Skeletal muscle cell (primary cell): ENCODE data around the gene ZDHHC5.
A peak's percentile ranks its signal among the peaks of the same experiment; 100 is the strongest.
"Not testable (repeated sequence)": the region's sequence is repeated elsewhere in the genome, so short reads cannot be mapped to it uniquely, and the experiment has no call there.

ENCODE experiments used
- DNase-seq: peaks from one replicate; pipeline ENCODE4 v3.0.0-alpha.2; 2010; ENCODE audit warnings: low read depth
- H3K4me3 ChIP-seq: 2 replicates; pipeline ENCODE4 v1.5.1; 2011; ENCODE audit warnings: low read depth, mild to moderate bottlenecking, control low read depth, low read length, moderate library complexity

ZDHHC5 gene

DNA sequence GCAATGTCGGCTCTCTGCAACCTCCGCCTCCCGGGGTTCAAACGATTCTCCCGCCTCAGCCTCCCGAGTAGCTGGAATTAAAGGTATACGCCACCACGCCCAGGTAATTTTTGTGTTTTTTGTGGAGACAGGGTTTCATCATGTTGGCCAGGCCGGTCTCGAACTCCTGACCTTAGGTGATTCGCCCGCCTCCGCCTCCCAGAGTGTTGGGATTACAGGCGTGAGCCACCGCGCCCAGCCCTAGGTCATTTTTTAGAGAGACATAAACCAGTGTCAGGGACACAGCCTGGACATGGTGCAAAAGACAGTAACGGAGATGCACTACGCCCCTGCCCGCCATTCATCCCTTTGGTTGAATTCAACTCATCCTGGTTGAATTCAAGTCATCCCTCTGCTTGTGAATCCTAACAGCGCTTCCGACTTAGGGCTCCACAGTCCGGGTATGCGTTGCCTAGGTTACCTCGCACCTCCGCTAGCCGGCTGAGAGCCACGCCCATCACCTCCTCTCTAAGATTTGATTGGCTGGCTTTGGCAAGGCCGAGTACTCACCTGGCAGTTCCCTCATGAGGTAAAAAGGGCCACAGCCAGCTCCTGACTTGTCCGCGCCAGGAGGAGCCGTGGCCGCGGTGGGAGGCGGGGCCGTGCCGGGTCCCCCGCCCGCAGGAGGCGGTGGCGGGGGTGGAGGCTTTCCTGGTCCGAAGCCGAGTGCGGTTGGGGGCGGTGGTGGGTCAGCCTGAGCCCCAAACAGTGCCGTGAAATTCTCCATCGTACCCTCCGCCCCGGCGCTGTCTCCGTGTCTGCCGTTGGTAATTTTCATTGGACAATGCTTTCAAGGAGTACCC, 43.7 kb downstream of the ZDHHC5 start, which contains the start of gene MED19:
TSS of gene MED19 (minus strand) at position 802 of the 842 bp plus-strand sequence. CDS start at position 766, 36 bp downstream.
- peak; percentile 25 for DNase-seq

DNA sequence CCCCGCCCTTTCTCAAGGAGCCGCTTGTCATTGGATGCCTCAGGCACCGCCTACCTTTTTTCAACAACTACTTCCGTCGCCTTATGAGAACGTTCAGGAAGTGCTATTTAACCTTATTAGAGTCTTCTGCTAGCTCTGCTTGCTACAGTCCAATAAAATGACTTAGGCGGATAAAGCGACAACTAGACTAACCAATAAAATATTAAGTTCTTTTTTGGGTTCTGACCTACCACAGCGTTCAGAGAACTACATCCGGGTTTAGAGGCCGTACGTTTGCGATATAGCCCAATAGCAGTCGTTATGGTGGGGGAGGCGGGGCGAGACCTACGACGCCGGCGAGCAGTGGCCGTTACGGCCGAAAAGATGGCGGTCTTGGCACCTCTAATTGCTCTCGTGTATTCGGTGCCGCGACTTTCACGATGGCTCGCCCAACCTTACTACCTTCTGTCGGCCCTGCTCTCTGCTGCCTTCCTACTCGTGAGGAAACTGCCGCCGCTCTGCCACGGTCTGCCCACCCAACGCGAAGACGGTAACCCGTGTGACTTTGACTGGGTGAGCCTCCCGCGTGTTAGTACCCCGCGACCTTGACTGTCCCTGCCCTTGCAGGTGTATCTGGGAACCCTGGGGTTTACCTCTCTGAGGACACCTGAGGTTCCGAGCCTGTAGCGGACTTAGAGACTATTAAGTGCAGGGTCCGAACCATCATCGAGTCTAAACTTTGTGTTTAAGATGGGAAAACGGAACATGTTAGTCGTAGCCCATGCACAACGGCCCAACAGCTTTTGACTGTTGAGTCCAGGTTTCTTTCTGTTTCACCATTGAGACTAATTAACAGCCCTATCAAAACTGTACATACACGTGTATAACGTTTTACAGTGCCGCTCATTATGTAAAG, 44.6 kb downstream of the ZDHHC5 start, which contains the start of gene TMX2:
TSS of gene TMX2 (plus strand) at position 338 of the 895 bp plus-strand sequence. CDS start at position 364, 26 bp downstream.
- peak; percentile 98 for DNase-seq
- H3K4me3 ChIP-seq: peak within 1 kb of the TSS; percentile 100

More for the DNA sequence above, 43.7 kb downstream of the ZDHHC5 start, which contains the start of gene MED19:
- peak within 1 kb of the TSS; percentile 100 for H3K4me3 ChIP-seq

DNA sequence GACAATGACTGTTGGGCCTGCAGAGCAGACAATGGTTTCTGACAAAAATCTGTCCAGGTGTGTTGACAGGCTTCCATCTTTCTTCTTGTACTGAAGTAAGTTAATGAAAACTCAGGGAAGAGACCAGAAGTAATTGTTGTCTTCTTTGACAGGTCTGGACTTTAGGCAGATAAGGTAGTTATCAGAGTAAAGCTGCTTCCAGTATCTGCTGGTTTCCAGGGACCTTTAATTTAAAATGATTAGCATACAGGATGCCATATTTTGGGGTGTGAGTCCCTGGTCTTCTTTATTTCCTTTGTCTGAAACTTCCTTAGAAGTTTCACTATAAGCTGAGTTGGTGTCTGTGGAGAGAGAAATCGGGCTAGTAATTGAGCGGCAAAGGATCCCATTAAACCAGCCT, 45.9 kb downstream of the ZDHHC5 start:
- no peak for DNase-seq
- peak overlapping the region; percentile 100 for H3K4me3 ChIP-seq

DNA sequence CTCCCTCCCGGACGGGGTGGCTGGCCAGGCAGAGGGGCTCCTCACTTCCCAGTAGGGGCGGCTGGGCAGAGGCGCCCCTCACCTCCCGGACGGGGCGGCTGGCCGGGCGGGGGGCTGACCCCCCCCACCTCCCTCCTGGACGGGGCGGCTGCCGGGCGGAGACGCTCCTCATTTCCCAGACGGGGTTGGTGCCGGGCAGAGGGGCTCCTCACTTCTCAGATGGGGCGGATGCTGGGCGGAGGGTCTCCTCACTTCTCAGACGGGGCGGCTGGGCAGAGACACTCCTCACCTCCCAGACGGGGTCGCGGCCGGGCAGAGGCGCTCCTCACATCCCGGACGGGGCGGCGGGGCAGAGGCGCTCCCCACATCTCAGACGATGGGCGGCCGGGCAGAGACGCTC, 48.8 kb downstream of the ZDHHC5 start:
- H3K4me3 ChIP-seq, DNase-seq: not testable (repeated sequence)

DNA sequence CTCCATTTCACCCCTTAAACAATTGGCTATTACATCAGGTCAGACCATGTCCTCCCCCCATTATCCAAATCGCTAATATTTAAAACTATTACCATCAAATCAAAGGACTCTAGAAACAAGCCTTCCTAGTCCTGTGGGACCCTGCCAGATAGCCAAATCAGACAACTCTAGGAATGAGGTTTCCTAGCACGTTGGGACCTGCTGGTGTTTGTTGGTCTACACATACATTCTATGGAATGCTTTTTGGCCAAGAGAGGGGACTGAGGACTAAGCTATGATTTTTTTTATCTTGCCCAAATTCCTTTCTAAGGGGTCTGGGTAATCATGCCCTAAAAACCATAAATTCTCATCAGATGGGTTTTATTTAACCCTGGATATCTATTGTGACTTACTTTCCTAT, 59.3 kb downstream of the ZDHHC5 start:
- H3K4me3 ChIP-seq: no peak overlapping the region
- no peak for DNase-seq

DNA sequence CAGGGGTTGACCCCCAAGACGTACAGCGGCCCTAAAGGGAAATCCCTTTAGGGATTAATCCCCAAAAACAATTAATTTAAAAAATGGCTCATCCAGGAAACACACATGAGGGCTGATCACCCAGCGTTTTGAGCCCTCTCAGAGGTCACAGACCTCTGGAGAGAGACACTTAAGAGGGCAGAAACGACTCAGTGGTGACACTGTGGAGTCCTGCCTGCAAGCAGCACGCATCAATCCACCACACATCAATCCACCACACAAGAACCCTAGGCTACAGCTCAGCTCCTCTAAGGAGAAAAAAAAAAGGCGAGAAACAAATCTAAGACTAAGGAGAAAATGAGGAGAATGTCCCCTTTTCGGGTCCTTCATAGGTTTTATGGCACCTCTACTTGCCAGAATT, 60.9 kb downstream of the ZDHHC5 start:
- no peak overlapping the region for H3K4me3 ChIP-seq
- no peak for DNase-seq

DNA sequence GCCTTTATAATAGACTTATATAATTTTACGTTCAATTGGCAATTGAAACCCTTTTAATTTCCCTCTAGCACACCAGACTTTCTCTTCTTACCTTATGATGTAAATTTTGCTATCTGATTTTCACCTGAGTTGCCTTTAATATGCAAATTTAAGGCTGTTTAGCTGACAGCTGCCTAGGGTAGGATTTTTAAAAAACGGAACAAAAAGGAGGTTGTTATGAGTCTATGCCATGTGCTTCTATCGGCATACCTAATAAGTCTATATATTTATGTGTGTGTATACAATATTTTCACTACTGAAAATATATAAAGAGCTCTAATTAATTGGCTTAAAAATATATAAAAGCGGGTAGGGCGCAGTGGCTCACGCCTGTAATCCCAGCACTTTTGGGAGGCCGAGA, 61.6 kb downstream of the ZDHHC5 start:
- no peak overlapping the region for H3K4me3 ChIP-seq
- DNase-seq: no peak

DNA sequence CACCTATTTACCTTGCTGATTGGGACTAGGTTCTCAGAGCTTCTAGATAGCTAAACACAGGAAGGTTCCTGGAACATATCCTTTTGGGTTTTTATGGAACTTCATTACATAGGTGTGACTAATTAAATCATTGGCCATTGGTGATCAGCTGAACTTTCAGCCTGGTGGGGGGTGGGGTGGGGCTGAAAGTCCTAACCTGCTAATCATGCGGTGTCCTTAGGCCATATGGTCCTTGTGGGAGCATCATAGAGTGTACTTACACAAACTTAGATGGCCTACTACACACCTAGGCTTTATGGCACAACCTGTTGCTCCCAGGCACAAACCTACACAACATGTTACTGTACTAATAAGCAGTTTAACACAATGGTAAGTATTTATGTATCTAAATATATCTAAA, 64.7 kb downstream of the ZDHHC5 start:
- no peak for DNase-seq
- H3K4me3 ChIP-seq: no peak overlapping the region

DNA sequence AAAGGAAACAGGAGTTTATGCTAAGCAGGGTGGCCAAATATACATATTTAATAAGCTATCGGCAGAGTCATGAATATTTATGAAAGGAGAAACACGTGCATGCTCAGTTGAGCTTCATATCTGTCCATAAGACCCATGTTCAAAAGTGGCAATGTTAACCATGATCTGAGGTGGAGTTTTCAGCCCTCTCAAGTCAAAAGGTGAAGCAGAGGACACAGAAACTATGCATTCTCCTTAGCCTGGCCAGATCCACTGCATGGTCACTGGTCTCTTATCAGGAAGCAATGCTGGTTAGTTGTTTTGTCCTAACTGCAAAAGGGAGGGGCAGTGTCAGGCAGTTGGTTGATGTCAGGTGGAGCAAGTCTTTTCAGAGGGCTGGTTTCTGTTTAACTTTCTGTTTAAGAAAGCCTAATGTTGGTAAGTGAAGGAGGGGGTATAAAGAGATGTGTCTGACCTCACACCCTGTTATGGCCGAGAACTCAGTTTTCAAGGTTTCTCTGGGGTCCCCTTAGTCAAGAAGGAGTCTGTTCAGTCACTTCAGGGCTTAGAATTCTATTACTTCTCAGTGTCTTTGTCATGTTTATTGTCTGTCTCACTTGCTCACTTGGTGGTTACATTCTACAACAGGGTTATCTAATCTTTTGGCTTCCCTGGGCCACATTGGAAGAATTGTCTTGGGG, 67.8 kb downstream of the ZDHHC5 start:
- no peak overlapping the region for H3K4me3 ChIP-seq
- no peak for DNase-seq

DNA sequence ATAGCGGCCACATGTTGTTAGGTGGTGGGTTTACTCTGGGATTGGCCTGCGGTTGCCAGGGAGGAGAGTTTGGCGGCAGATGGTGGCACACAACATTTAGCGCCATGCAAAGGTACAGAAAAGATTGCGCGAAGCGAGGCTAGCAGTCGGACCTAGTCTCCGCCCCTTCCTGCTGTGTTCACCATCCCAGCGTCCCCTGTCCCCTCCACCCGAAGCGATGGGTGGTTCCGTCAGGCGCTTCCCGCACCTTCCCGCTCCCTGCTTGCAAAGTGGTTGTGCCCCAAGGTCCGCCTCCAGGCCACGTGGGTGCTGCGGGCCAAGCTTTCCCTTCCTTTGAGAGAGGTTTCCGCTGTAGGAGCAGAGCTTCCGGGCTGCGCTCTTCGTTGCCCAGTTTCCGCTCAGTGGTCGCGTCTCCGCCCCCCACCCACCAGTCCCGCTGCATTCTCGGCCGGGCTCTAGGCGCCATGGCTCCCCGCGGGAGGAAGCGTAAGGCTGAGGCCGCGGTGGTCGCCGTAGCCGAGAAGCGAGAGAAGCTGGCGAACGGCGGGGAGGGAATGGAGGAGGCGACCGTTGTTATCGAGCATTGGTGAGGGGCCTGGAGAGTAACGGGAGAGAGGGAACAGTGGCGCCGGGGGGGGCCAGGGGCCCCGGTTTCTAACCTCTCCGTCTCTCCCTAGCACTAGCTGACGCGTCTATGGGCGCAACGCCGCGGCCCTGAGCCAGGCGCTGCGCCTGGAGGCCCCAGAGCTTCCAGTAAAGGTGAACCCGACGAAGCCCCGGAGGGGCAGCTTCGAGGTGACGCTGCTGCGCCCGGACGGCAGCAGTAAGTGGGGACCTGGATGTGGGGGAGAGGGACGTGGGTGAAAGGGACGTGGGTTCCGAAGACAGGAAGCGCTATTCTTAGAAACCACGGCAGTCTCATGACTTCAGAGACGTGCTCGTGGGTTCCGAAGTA, 73.5 kb downstream of the ZDHHC5 start, which contains the start of gene SELENOH:
TSS of gene SELENOH (plus strand) at position 360 of the 955 bp plus-strand sequence. CDS start at position 465, 105 bp downstream.
- H3K4me3 ChIP-seq: peak within 1 kb of the TSS; percentile 98
- DNase-seq: peak; percentile 95

DNA sequence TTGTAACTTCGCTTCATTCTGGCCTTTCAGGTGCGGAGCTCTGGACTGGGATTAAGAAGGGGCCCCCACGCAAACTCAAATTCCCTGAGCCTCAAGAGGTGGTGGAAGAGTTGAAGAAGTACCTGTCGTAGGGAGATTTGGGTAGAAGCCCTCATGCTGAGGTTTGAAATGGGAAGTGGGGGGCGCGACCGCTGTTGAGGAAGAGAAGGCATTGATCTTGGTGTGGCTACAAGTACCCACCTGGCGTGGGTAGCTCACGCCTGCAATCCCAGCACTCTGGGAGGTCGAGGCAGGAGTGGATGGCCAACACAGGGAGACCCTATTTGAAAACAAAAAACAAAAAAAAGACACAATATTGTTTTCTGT, 74.2 kb downstream of the ZDHHC5 start:
- DNase-seq: no peak
- H3K4me3 ChIP-seq: peak overlapping the region; percentile 98

DNA sequence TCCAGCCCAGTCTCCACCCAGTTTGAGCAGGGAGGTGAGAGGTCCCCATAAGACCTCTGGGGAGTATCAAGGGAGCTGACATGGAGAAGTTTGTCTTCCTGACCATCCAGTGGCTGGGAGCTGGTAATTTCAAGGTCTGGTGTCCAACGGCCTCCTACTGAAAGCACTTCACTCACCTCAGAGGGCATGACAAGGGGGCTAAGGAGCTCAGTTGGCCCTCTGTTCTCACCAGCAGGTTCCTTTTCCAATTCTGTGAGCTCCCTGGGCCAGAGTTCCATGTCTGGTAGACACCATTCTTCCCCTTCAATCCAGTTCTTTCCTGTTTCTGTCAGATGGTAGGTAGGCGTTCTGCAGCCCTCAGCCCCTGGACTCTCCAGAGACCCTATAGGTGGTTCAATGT, 76.4 kb downstream of the ZDHHC5 start:
- H3K4me3 ChIP-seq: no peak overlapping the region
- no peak for DNase-seq

DNA sequence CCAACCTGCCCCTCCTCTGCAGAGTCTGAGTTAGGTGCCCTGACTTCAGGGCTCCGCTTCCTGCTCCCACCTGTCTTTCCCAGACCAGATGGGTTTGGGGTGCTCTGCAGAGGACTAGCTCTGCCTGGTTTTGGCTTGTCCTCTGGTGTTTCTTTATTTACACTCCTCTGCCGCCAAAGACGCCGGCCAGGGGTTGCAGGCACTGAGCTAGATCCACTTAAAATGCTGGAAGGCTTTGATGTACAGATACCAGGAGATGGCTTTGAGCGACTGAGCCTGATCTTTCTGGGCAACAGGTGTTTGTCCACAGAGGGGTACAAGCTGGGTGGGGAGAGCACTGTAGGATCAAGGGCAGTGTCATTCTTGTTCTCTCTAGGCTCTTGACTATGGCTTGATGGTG, 77.3 kb downstream of the ZDHHC5 start:
- no peak overlapping the region for H3K4me3 ChIP-seq
- DNase-seq: no peak

DNA sequence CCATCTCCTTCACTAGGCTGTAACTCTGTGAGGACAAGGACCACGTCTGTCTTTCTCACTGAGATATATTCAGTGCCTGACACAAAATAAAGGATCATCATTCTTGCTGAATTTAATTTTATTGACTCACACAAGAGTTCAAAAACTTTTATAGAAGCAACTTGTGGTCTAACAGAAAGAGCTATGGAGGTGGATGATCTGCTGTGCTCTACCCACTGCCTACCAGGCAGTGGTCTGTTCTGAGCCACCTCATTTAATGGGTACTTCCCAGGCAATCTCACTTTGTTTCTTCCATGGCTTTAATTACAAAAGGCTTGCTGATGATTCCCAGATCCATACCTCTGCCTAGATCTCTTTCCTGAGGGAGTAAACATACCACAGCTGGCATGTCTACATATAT, 79.0 kb downstream of the ZDHHC5 start:
- DNase-seq: no peak
- no peak overlapping the region for H3K4me3 ChIP-seq
